ENCODE results near the gene SRM.
"Not testable (repeated sequence)": the region's sequence is repeated elsewhere in the genome, so short reads cannot be mapped to it uniquely, and the experiment has no call there.

SRM gene

GRCh38 chr1:11063937-11064537, 4.2 kb upstream of the SRM start:
- DNase-seq = not testable (repeated sequence)

DNA sequence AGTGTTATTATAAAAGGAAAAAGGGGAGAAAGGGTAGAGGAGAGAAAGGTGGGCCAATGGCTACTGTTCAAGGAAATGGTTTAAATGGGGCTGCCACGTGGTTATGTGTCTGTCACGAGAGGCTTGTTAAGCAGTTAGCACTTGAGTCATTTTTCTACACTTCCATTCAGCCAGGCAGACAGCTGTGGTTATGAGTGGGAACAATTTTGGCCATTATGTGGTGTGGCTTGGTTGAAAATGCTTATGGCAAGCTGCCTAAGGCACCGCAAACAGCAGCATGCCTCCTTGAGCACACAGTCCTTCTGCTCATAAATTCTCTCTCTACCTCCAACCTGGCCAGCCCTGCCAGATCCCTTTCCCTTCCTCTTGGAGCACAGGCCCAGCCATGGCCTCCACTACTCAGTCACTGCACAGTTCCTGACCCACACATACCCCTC, 3.2 kb upstream of the SRM start:
- DNase-seq = peak; percentile 27

GRCh38 chr1:11061652-11062365, 2.0 kb upstream of the SRM start:
- no peak for DNase-seq

GRCh38 chr1:11059155-11059967, 457 bp downstream of the SRM start:
- DNase-seq = no peak

DNA sequence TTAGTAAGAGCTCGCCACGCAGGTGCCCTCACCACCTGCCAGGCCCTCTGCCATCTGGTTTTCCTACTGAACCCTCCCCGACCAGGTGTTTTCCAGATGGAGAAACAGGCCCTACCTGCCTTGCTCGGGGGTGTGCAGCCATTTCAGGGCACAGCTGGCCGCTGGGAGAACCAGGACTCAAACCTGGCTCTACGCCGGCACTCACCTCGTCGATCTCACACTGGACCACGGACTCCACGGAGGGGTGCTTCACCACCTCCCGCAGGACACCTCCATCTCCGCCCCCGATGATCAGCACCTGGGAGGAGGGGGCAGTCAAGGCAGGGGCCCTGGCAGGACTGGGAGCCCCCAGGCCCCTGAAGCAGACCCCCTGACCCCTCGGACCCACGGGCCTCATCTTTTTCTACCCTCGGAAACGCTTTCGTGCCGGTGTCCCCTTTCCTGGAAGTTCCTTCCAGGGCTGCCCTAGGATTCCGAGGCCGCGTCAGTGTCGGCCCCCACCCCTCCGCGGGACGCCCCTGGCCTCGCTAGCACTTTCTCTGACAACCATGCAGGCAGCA, 1.1 kb downstream of the SRM start:
- DNase-seq = no peak

DNA sequence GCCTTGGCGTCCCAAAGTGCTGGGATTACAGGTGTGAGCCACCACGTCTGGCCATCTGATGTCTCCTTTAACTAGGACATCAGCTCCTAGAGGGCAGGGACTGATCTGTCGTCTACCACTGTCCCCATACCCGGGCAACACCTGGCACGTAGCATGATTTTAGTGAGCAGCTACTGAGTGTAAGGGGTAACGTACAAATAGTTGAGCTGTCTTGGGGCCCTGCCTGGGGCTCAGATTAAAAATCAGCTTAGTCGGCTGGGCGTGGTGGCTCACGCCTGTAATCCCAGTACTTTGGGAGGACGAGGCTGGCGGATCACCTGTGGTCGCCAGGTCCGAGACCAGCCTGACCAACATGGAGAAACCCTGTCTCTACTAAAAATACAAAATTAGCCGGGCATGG, 1.8 kb downstream of the SRM start:
- DNase-seq = no peak

DNA sequence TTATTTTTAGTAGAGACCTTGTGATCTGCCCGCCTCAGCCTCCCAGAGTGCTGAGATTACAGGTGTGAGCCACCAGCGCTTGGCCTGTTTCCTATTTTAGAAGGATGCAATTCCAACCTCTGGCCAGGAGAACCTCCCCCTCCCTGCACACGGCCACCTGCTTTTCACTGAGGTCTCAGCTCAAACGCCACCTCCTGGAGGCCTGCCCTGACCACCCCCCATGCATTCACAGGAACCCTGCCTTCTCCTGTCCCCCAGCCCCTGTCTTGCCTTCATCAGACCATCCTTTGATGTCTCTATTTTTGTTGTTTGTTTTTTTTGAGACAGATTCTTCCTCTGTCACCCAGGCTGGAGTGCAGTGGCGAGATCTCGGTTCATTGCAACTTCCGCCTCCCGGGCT, 2.3 kb downstream of the SRM start:
- no peak for DNase-seq

DNA sequence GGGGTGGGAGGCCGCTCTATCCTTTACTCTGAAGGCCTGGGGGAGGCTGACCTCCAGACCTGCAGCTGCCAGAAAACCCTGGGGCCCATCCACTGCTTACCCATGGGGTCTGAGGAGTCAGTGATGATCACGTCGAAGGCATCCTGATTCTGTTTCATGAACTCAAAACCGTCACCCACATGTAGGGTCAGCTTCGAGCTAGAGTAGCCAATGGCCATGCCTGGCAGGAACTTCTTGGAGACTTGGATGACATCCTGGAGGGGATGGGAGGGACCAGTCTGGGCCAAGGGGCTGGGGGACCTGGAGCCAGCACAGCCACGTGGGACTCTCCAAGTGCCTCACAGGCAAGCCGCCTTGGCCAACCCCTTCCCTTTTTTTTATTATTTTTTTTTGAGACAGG, 3.3 kb downstream of the SRM start:
- DNase-seq = no peak

DNA sequence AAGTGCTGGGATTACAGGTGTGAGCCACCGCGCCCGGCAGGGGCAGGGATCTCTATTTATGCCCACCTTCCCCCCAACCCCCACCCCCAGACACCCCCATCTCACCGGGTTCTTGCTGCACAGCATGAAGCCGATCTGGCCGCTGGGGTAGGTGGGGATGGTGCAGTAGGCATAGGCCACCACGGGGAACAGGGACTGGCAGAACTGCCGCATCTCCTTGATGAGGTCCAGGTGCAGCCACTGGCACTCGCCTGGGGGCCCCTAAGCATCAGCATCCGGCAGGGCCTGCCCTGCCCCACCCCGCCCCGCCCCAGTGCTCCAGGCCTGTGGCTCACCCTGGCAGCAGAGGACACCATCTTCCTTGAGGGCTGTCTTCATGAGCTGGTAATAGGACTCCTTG, 4.1 kb downstream of the SRM start:
- no peak for DNase-seq

DNA sequence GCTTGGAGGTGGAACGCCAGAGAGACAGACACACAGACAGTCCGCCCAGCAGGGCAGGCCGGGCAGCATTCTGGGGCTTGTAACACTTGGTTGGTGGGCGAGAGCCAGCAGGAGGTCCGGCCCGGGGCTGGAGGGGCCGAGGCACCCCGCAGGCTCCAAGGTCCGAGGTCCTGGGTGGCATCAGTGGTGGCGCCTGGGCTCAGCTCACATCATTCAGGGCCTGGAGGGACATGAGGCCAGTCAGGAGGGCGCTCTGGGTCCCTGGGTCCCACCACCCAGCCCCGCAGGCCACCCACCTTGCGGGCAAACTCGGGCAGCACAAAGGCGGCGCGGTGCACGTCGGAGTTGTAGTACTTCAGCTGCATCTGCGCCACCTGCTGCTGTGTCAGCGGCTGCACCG, 5.2 kb downstream of the SRM start:
- DNase-seq = no peak

- DNase-seq = no peak
Observed at GRCh38 chr1:11054181-11054580, 5.6 kb downstream of the SRM start.

DNA sequence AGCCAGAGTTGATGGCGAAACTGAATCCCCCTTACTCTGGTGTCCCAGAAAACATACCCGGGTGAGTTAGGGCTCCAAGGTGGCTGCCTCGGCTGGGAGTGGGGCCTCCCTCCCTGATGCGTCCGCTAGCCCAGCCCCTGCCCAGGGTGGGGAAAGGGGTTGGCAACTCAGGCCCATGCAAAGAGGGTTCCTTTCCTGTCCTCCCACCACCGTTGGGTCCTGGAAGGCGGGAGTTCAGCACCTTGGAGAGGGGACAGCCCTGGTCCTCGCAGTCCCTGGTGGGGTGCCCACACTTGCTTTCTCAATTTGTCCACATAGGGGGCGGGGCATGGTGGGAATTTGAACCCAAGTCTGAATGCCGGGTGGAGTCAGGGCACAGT, 6.1 kb downstream of the SRM start:
- DNase-seq = no peak

- DNase-seq = no peak
Observed at GRCh38 chr1:11052839-11053757, 6.7 kb downstream of the SRM start.

DNA sequence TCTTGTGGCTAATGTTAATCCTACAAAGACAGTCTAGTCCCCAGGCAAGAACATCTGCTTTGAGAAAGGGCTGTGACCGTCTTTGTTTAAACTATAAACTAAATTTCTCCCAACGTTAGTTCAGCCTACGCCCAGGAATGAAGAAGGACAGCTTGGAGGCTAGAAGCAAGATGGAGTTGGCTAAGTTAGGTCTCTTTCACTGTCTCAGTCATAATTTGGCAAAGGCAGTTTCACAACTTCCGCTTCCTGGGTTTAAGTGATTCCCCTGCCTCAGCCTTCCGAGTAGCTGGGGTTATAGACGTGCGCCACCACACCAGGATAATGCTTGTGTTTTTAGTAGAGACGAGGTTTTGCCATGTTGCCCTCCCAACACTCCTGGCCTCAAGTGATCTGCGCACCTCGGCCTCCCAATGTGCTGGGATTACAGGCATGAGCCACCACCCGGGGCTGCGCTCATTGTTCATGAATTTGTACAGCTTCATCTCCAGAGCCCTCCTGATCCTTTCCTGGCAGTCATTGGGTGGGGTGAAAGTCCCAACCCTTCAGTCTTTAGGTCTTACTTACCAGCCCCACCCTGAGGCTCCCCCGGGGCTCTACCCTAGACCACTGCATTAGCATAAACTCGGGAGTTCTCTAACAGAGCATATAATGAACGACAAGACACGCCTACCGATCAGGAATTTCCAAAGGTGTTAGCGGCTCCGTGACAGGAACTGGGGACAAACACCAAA, 7.9 kb downstream of the SRM start:
- DNase-seq = no peak

DNA sequence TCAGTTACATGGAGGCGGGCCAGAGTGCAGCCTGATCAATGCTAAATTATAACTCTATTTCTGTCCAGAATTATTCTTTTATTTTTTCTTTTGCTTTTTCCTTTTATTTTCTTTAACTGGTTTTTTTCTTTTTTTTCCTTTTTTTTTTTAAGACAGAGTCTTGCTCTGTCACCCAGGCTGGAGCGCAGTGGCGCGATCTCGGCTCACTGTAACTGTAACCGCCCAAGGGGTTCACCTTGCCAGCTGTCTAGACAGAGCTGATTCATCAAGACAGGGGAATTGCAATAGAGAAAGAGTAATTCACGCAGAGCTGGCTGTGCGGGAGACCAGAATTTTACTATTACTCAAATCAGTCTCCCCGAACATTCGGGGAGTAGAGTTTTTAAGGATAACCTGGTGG, 8.7 kb downstream of the SRM start:
- not testable (repeated sequence) for DNase-seq

DNA sequence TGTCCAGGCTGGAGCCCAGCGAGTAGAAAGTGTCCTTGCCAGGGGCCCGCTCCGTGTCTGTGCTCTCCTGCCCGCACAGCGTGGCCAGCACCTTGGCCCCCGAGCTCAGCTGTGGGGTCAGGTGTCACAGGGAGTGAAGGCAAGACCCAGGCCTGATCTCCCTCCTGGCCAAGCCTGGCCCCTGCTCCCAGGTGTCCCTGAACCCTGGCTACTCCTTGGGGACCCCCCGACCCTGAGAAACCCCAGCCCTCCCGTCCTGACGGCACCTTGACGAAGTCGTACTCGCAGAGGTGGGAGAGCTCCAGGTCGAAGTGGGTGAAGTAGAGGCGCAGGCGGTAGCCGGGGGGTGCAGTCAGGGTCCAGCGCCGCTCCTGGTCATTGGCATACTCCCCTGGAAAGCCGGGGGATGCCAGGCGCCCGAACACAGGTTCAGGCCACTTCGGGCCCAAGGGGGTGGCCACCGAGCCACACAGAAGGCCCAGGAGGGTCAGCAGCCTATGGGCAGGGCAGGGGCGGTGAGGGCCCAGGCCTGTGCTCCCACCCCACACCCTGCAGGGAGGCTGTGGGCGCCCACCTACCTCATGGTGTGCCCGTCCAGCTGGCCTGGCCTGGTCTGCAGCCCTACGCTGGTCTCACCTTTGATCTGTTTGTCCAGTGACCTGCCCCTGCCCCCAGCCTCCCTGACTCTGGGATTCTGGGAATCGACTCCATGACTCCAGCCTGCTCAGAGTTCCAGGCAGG, 13.0 kb downstream of the SRM start, which contains the start of gene MASP2:
Gene MASP2 (minus strand): TSS at position 615 of the 741 bp plus-strand sequence. CDS start 32 bp downstream, at position 583.
- DNase-seq = no peak

- DNase-seq = no peak
Observed at GRCh38 chr1:11046270-11046566, 13.6 kb downstream of the SRM start.

- DNase-seq = no peak
Observed at GRCh38 chr1:11045428-11046269, 14.2 kb downstream of the SRM start.

DNA sequence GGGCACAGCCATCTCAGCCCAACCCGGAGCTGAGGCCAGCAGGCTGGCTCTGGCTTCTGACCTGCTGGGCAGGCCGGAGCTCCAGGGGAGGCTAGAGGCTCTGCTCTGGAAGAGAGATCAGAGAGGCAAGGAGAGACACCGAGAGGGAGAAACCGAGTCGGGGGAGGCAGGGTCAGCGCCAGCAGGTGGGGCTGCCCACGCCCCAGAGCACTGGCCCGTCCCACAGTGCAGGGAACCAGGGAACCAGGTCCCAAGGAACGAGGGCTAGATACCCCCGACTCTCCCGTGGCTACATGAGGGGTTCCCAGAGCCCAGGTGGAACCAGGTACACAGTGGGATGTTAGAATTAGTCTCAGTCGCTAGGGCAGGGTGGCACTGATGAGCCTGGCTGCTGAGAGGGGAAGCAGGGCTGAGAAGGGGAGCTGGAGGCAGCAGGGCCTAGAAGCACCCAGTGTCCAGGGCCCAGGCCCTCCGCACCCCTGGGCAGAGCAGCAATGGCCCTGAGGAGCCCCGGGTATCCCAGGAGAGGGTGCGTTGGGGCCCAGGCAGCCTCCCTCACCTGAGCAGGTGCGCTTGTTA, 14.9 kb downstream of the SRM start:
- no peak for DNase-seq
